ENCODE measurements around the gene HCFC2. TPM values are rescaled to one million over a fixed set of nuclear protein-coding genes. Genes with fewer than 3 reads are reported as not detected.

The HCFC2 gene
- total and polyA plus RNA-seq, 2 of the 8 experiments (the other 6 are each of a cell fraction or from before 2014, with no cell fraction given): 0.62 to 1.8 TPM

DNA sequence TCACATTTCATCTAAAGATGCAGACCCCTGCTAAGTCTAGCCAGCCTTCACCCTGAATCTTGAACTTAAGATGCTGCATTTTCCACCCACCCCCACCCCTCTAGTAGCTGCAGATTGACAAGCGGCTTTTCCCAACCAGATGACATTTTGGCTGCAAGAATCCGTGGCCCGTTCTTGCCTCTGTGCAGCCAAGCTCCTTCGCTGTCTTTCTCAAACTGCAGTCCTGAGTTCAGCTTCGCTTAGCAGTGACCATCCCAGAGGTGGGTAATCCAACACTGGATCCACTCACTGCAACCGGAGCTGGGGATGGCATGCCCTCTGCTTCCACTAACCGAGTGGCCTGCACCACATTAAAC is 74.4 kb downstream of the HCFC2 start (continued):
- TF ChIP-seq, protein P1, sequence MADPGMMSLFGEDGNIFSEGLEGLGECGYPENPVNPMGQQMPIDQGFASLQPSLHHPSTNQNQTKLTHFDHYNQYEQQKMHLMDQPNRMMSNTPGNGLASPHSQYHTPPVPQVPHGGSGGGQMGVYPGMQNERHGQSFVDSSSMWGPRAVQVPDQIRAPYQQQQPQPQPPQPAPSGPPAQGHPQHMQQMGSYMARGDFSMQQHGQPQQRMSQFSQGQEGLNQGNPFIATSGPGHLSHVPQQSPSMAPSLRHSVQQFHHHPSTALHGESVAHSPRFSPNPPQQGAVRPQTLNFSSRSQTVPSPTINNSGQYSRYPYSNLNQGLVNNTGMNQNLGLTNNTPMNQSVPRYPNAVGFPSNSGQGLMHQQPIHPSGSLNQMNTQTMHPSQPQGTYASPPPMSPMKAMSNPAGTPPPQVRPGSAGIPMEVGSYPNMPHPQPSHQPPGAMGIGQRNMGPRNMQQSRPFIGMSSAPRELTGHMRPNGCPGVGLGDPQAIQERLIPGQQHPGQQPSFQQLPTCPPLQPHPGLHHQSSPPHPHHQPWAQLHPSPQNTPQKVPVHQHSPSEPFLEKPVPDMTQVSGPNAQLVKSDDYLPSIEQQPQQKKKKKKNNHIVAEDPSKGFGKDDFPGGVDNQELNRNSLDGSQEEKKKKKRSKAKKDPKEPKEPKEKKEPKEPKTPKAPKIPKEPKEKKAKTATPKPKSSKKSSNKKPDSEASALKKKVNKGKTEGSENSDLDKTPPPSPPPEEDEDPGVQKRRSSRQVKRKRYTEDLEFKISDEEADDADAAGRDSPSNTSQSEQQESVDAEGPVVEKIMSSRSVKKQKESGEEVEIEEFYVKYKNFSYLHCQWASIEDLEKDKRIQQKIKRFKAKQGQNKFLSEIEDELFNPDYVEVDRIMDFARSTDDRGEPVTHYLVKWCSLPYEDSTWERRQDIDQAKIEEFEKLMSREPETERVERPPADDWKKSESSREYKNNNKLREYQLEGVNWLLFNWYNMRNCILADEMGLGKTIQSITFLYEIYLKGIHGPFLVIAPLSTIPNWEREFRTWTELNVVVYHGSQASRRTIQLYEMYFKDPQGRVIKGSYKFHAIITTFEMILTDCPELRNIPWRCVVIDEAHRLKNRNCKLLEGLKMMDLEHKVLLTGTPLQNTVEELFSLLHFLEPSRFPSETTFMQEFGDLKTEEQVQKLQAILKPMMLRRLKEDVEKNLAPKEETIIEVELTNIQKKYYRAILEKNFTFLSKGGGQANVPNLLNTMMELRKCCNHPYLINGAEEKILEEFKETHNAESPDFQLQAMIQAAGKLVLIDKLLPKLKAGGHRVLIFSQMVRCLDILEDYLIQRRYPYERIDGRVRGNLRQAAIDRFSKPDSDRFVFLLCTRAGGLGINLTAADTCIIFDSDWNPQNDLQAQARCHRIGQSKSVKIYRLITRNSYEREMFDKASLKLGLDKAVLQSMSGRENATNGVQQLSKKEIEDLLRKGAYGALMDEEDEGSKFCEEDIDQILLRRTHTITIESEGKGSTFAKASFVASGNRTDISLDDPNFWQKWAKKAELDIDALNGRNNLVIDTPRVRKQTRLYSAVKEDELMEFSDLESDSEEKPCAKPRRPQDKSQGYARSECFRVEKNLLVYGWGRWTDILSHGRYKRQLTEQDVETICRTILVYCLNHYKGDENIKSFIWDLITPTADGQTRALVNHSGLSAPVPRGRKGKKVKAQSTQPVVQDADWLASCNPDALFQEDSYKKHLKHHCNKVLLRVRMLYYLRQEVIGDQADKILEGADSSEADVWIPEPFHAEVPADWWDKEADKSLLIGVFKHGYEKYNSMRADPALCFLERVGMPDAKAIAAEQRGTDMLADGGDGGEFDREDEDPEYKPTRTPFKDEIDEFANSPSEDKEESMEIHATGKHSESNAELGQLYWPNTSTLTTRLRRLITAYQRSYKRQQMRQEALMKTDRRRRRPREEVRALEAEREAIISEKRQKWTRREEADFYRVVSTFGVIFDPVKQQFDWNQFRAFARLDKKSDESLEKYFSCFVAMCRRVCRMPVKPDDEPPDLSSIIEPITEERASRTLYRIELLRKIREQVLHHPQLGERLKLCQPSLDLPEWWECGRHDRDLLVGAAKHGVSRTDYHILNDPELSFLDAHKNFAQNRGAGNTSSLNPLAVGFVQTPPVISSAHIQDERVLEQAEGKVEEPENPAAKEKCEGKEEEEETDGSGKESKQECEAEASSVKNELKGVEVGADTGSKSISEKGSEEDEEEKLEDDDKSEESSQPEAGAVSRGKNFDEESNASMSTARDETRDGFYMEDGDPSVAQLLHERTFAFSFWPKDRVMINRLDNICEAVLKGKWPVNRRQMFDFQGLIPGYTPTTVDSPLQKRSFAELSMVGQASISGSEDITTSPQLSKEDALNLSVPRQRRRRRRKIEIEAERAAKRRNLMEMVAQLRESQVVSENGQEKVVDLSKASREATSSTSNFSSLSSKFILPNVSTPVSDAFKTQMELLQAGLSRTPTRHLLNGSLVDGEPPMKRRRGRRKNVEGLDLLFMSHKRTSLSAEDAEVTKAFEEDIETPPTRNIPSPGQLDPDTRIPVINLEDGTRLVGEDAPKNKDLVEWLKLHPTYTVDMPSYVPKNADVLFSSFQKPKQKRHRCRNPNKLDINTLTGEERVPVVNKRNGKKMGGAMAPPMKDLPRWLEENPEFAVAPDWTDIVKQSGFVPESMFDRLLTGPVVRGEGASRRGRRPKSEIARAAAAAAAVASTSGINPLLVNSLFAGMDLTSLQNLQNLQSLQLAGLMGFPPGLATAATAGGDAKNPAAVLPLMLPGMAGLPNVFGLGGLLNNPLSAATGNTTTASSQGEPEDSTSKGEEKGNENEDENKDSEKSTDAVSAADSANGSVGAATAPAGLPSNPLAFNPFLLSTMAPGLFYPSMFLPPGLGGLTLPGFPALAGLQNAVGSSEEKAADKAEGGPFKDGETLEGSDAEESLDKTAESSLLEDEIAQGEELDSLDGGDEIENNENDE (IDR thresholded peaks at IDR 0.05; ENCODE audit: insufficient replicate concordance, low read length): no peak
- TF ChIP-seq SP2 (IDR thresholded peaks at IDR 0.05; ENCODE audit: low read length): no peak
- TF ChIP-seq CHD2 (IDR thresholded peaks at IDR 0.05; ENCODE audit: low read length): no peak
- TF ChIP-seq ZNF274 (IDR thresholded peaks at IDR 0.05; ENCODE audit: borderline replicate concordance, extremely low read depth, low read length): no peak
- TF ChIP-seq RFX5 (IDR thresholded peaks at IDR 0.05; ENCODE audit: borderline replicate concordance, low read depth, low read length): no peak
- no peak for TF ChIP-seq POLR2A (IDR thresholded peaks at IDR 0.05; ENCODE audit: control extremely low read depth in 1 of 2, low read depth in 2 of 2, low read length in 2 of 2)
- TF ChIP-seq JUND (IDR thresholded peaks at IDR 0.05; ENCODE audit: low read length): no peak

Measured in H1 (cell line).